DOHH2 (cell line): ENCODE data around the gene CRADD.

ENCODE experiments used
- H3F3A ChIP-seq: fragments of 200-600 bp; sonication (generic), shearing (Covaris generic); 2 replicates; pipeline ENCODE4 v1.6.0; 2016; ENCODE audit warnings: antibody characterized with exemption, mild to moderate bottlenecking; ENCODE audit not compliant: control insufficient read depth, insufficient read depth
- H3K27ac ChIP-seq: fragments of 200-600 bp; sonication (generic); 2 replicates; pipeline ENCODE4 v1.5.1; 2014; ENCODE audit warnings: low read depth, mild to moderate bottlenecking, low read length, moderate library complexity
- H3K27me3 ChIP-seq: fragments of 200-600 bp; sonication (generic); 2 replicates; pipeline ENCODE4 v1.6.1; 2014; ENCODE audit warnings: mild to moderate bottlenecking, low read length, mixed read lengths; ENCODE audit not compliant: control insufficient read depth
- H3K36me3 ChIP-seq: fragments of 200-600 bp; sonication (generic); 2 replicates; pipeline ENCODE4 v1.6.1; 2014; ENCODE audit warnings: mild to moderate bottlenecking, low read length, moderate library complexity, mixed read lengths; ENCODE audit not compliant: control insufficient read depth
- H3K4me1 ChIP-seq: fragments of 200-600 bp; sonication (generic); 2 replicates; pipeline ENCODE4 v1.6.1; 2014; ENCODE audit warnings: mild to moderate bottlenecking, low read length, mixed read lengths; ENCODE audit not compliant: control insufficient read depth
- H3K4me2 ChIP-seq: fragments of 200-600 bp; sonication (generic); 2 replicates; pipeline ENCODE4 v1.6.0; 2014; ENCODE audit warnings: mild to moderate bottlenecking, low read length, moderate library complexity
- H3K4me3 ChIP-seq: fragments of 200-600 bp; sonication (generic); 2 replicates; pipeline ENCODE4 v1.5.1; 2014; ENCODE audit warnings: mild to moderate bottlenecking, low read length, mixed read lengths
- H3K79me2 ChIP-seq: fragments of 200-600 bp; sonication (generic); 2 replicates; pipeline ENCODE4 v1.6.1; 2014; ENCODE audit warnings: mild to moderate bottlenecking, low read length, mixed read lengths; ENCODE audit not compliant: control insufficient read depth
- H3K9me2 ChIP-seq: fragments of 200-600 bp; sonication (generic); replicated peaks from 2 replicates; pipeline ENCODE4 v1.6.1; 2014; ENCODE audit warnings: mild to moderate bottlenecking, low read length, mixed read lengths; ENCODE audit not compliant: control insufficient read depth
- H3K9me3 ChIP-seq: fragments of 200-600 bp; sonication (generic); 2 replicates; pipeline ENCODE4 v1.6.1; 2014; ENCODE audit warnings: antibody characterized with exemption, low read length, mixed read lengths; ENCODE audit not compliant: control insufficient read depth, insufficient read depth
- H4K20me1 ChIP-seq: fragments of 200-600 bp; sonication (generic); 2 replicates; pipeline ENCODE4 v1.6.0; 2014; ENCODE audit warnings: low read depth, mild to moderate bottlenecking, antibody characterized with exemption, low read length, moderate library complexity; ENCODE audit not compliant: control insufficient read depth, insufficient read depth
- CTCF ChIP-seq: fragments of 200-600 bp; sonication (generic); IDR thresholded peaks from one replicate; pipeline ENCODE4 v1.5.1; 2014; ENCODE audit warnings: antibody characterized with exemption, mild to moderate bottlenecking, low read depth, low read length; ENCODE audit not compliant: poor library complexity, severe bottlenecking
- EZH2phosphoT487 ChIP-seq: fragments of 200-600 bp; sonication (generic); IDR thresholded peaks from 2 replicates; pipeline ENCODE4 v1.6.1; 2017; ENCODE audit warnings: borderline replicate concordance, mild to moderate bottlenecking, antibody characterized with exemption, low read length, moderate library complexity, mixed read lengths

Gene CRADD

GRCh38 chr12:93902736-93903562 lies 225.8 kb downstream of the CRADD start:
- Histone ChIP-seq H3K27me3 (no peaks in the 10 kb centered on the region), H3K79me2 (no peaks in the 10 kb centered on the region), H3K36me3 (no peaks in the 10 kb centered on the region), H3K4me3 (no peak overlapping the region), H3K4me2 (no peak overlapping the region), H4K20me1 (no peaks in the 10 kb centered on the region), H3K9me3 (no peaks in the 10 kb centered on the region), H3K4me1 (no peaks in the 10 kb centered on the region), H3K27ac (no peak overlapping the region), H3K9me2 (no peaks in the 10 kb centered on the region), H3F3A (no peaks in the 10 kb centered on the region)
- TF ChIP-seq CTCF (no peak), EZH2phosphoT487 (no peak)

- no peaks in the 10 kb centered on the region for H4K20me1 ChIP-seq
- H3K9me3 ChIP-seq = no peaks in the 10 kb centered on the region
- no peaks in the 10 kb centered on the region for H3K27me3 ChIP-seq
- H3K36me3 ChIP-seq = no peaks in the 10 kb centered on the region
- no peaks in the 10 kb centered on the region for H3K79me2 ChIP-seq
- no peaks in the 10 kb centered on the region for H3K4me1 ChIP-seq
- TF ChIP-seq CTCF (no peak), EZH2phosphoT487 (no peak)
- no peaks in the 10 kb centered on the region for H3F3A ChIP-seq
- no peak overlapping the region for H3K4me3 ChIP-seq
- no peaks in the 10 kb centered on the region for H3K9me2 ChIP-seq
- no peak overlapping the region for H3K4me2 ChIP-seq
- H3K27ac ChIP-seq = no peak overlapping the region
Observed at GRCh38 chr12:93904124-93904523, 226.9 kb downstream of the CRADD start.

- Histone ChIP-seq H3K9me3 (no peaks in the 10 kb centered on the region), H3K79me2 (no peaks in the 10 kb centered on the region), H3K36me3 (no peaks in the 10 kb centered on the region), H3K4me2 (no peak overlapping the region), H3K4me1 (no peaks in the 10 kb centered on the region), H3K9me2 (no peaks in the 10 kb centered on the region), H3K4me3 (no peak overlapping the region), H3F3A (no peaks in the 10 kb centered on the region), H3K27ac (no peak overlapping the region), H4K20me1 (no peaks in the 10 kb centered on the region), H3K27me3 (no peaks in the 10 kb centered on the region)
- no peak for TF ChIP-seq CTCF
- no peak for TF ChIP-seq EZH2phosphoT487
Observed at GRCh38 chr12:93908264-93908663, 231.1 kb downstream of the CRADD start.
